ENCODE data around the gene ZNF219.

The ZNF219 gene

GRCh38 chr14:21101802-21102413 is 3.5 kb upstream of the ZNF219 start:
- no peak for DNase-seq

GRCh38 chr14:21100931-21101330 is 2.5 kb upstream of the ZNF219 start, which contains the start of gene TMEM253:
TMEM253 (plus strand) TSS chr14:21101066; CDS start chr14:21101344, 278 bp downstream.
- DNase-seq: no peak

- no peak for DNase-seq
Measured at GRCh38 chr14:21099596-21099985, 1.1 kb upstream of the ZNF219 start.

GRCh38 chr14:21098892-21099595 is 589 bp upstream of the ZNF219 start:
- peak; percentile 42 for DNase-seq

- DNase-seq: peak; percentile 14
Measured at GRCh38 chr14:21097636-21098075, 799 bp downstream of the ZNF219 start.

GRCh38 chr14:21096978-21097635 is 1.3 kb downstream of the ZNF219 start:
- peak; percentile 14 for DNase-seq

- DNase-seq: no peak
Measured at GRCh38 chr14:21096438-21096837, 2.0 kb downstream of the ZNF219 start.

GRCh38 chr14:21095430-21096205 is 2.8 kb downstream of the ZNF219 start:
- DNase-seq: peak; percentile 41

GRCh38 chr14:21093769-21094681 is 4.4 kb downstream of the ZNF219 start:
- peak; percentile 35 for DNase-seq

- no peak for DNase-seq
Measured at GRCh38 chr14:21093018-21093417, 5.4 kb downstream of the ZNF219 start.

GRCh38 chr14:21092273-21093011 is 6.0 kb downstream of the ZNF219 start:
- peak; percentile 34 for DNase-seq

- no peak for DNase-seq
Measured at GRCh38 chr14:21091821-21092272, 6.6 kb downstream of the ZNF219 start.

GRCh38 chr14:21090940-21091663 is 7.4 kb downstream of the ZNF219 start:
- DNase-seq: no peak

GRCh38 chr14:21090194-21090939 is 8.1 kb downstream of the ZNF219 start:
- no peak for DNase-seq

- DNase-seq: no peak
Measured at GRCh38 chr14:21089877-21090193, 8.6 kb downstream of the ZNF219 start.

GRCh38 chr14:21089271-21089670 is 9.2 kb downstream of the ZNF219 start:
- DNase-seq: no peak

- no peak for DNase-seq
Measured at GRCh38 chr14:21088687-21089086, 9.8 kb downstream of the ZNF219 start.

- DNase-seq: no peak
Measured at GRCh38 chr14:21087294-21088091, 11.0 kb downstream of the ZNF219 start.

- DNase-seq: no peak
Measured at GRCh38 chr14:21086908-21087293, 11.6 kb downstream of the ZNF219 start.

Data from SHP77 treated with DMSO at 0.1 percent for 48 hours (cell line).